ENCODE results near the gene PLXDC1. TPM values are rescaled to one million over a fixed set of nuclear protein-coding genes. Genes with fewer than 3 reads are reported as not detected.

The PLXDC1 gene
- total and polyA plus RNA-seq, 2 of the 13 experiments (the other 11 are each of a cell fraction or from before 2014, with no cell fraction given) = not detected

- TF ChIP-seq ZBED4 (CRISPR knock-in tag; IDR thresholded peaks at IDR 0.05; ENCODE audit: borderline replicate concordance) (no peak), RBAK (CRISPR knock-in tag; IDR thresholded peaks at IDR 0.05) (no peak), RFXANK (CRISPR knock-in tag; IDR thresholded peaks at IDR 0.05) (no peak), FOXP1 (IDR thresholded peaks at IDR 0.05) (no peak), FOXP1 (CRISPR knock-in tag; IDR thresholded peaks at IDR 0.05) (no peak), GATAD1 (CRISPR knock-in tag; IDR thresholded peaks at IDR 0.05) (no peak; the same call in 1 of the 2 replicates), CHD4 (IDR thresholded peaks at IDR 0.05; ENCODE audit: borderline replicate concordance, low read length) (no peak), ZNF432 (CRISPR knock-in tag; IDR thresholded peaks at IDR 0.05; ENCODE audit: borderline replicate concordance) (no peak), HMG20A (CRISPR knock-in tag; IDR thresholded peaks at IDR 0.05; ENCODE audit: borderline replicate concordance) (no peak), ZFP36L2 (CRISPR knock-in tag; IDR thresholded peaks at IDR 0.05) (no peak), ZNF367 (CRISPR knock-in tag; IDR thresholded peaks at IDR 0.05; ENCODE audit: borderline replicate concordance) (no peak), DZIP1 (CRISPR knock-in tag; IDR thresholded peaks at IDR 0.05) (no peak), GPN1 (CRISPR knock-in tag; IDR thresholded peaks at IDR 0.05; ENCODE audit: borderline replicate concordance) (no peak), ZBTB7A (CRISPR knock-in tag; IDR thresholded peaks at IDR 0.05) (no peak), ZNF709 (CRISPR knock-in tag; IDR thresholded peaks at IDR 0.05) (0 out of 2 replicates have a peak, but pooled peaks have one; percentile 11), MAF1 (CRISPR knock-in tag; IDR thresholded peaks at IDR 0.05; ENCODE audit: borderline replicate concordance) (no peak), RAD51 (IDR thresholded peaks at IDR 0.05; ENCODE audit: borderline replicate concordance) (no peak), HMGXB3 (CRISPR knock-in tag; IDR thresholded peaks at IDR 0.05; ENCODE audit: borderline replicate concordance) (no peak), ZFP36L1 (CRISPR knock-in tag; IDR thresholded peaks at IDR 0.05) (no peak; the same call in 1 of the 2 replicates), RBFOX2 (IDR thresholded peaks at IDR 0.05; ENCODE audit: low read depth, low read length) (peak; percentile 45; the same call in 1 of the 2 replicates), MIER2 (CRISPR knock-in tag; IDR thresholded peaks at IDR 0.05) (no peak)
Measured at GRCh38 chr17:39197380-39198185, 46.1 kb upstream of the PLXDC1 start, which contains the start of gene CACNB1 (continued).
